Trophoblast cell (in vitro differentiated cells and primary cell): Measurements from ENCODE around the gene ZNF554.
A peak's percentile ranks its signal among the peaks of the same experiment; 100 is the strongest.

Experiments used
- DNase-seq, 2 donors: peaks; one replicate each; pipeline ENCODE4 v3.0.0-alpha.2; 2016
- H2AFZ ChIP-seq: 2 replicates; pipeline ENCODE4 v1.6.1; 2013; ENCODE audit warnings: low read length, moderate library complexity, mild to moderate bottlenecking; ENCODE audit not compliant: insufficient read depth, poor library complexity
- H2AK5ac ChIP-seq: 2 replicates; pipeline ENCODE4 v1.6.1; 2013; ENCODE audit warnings: mild to moderate bottlenecking, low read length
- H2BK120ac ChIP-seq: 2 replicates; pipeline ENCODE4 v1.6.1; 2013; ENCODE audit warnings: low read length, mild to moderate bottlenecking, moderate library complexity; ENCODE audit not compliant: insufficient read depth, poor library complexity
- H2BK12ac ChIP-seq: 2 replicates; pipeline ENCODE4 v1.6.1; 2013; ENCODE audit warnings: mild to moderate bottlenecking, low read length, moderate library complexity
- H2BK5ac ChIP-seq: 2 replicates; pipeline ENCODE4 v1.6.1; 2013; ENCODE audit warnings: low read length, low read depth, moderate library complexity, mild to moderate bottlenecking; ENCODE audit not compliant: poor library complexity
- H3K14ac ChIP-seq: 2 replicates; pipeline ENCODE4 v1.6.1; 2013; ENCODE audit warnings: mild to moderate bottlenecking, low read length
- H3K18ac ChIP-seq: 2 replicates; pipeline ENCODE4 v1.6.1; 2013; ENCODE audit warnings: mild to moderate bottlenecking, low read length
- H3K23ac ChIP-seq: 2 replicates; pipeline ENCODE4 v1.6.1; 2013; ENCODE audit warnings: low read length
- H3K27ac ChIP-seq: 2 replicates; pipeline ENCODE4 v1.5.1; 2013; ENCODE audit warnings: low read depth, mild to moderate bottlenecking, inconsistent platforms, low read length, moderate library complexity
- H3K27me3 ChIP-seq: 2 replicates; pipeline ENCODE4 v1.6.1; 2013; ENCODE audit warnings: inconsistent platforms, mild to moderate bottlenecking, low read length, moderate library complexity; ENCODE audit not compliant: insufficient read depth
- H3K36me3 ChIP-seq, 2 experiments: 1 replicate in 1 of 2; 2 replicates in 1 of 2; pipeline ENCODE4 v1.6.1; 2013; ENCODE audit warnings: low read length in 2 of 2, mild to moderate bottlenecking in 2 of 2, moderate library complexity in 1 of 2; ENCODE audit not compliant: insufficient read depth in 2 of 2, control insufficient read depth in 1 of 2
- H3K4ac ChIP-seq: 2 replicates; pipeline ENCODE4 v1.6.1; 2013; ENCODE audit warnings: low read depth, mild to moderate bottlenecking, low read length, moderate library complexity
- H3K4me1 ChIP-seq, 2 experiments: 1 replicate in 1 of 2; 2 replicates in 1 of 2; pipeline ENCODE4 v1.6.1; 2013; ENCODE audit warnings: low read length in 2 of 2, mild to moderate bottlenecking in 2 of 2, moderate library complexity in 1 of 2; ENCODE audit not compliant: insufficient read depth in 2 of 2, control insufficient read depth in 1 of 2
- H3K4me2 ChIP-seq: 2 replicates; pipeline ENCODE4 v1.6.1; 2013; ENCODE audit warnings: inconsistent platforms, mild to moderate bottlenecking, low read length, moderate library complexity
- H3K4me3 ChIP-seq: 2 replicates; pipeline ENCODE4 v1.5.1; 2013; ENCODE audit warnings: mild to moderate bottlenecking, low read depth, low read length, inconsistent platforms
- H3K79me1 ChIP-seq: one replicate; pipeline ENCODE4 v1.6.1; 2013; ENCODE audit warnings: low read length
- H3K79me2 ChIP-seq: 2 replicates; pipeline ENCODE4 v1.6.1; 2013; ENCODE audit warnings: low read length, mild to moderate bottlenecking; ENCODE audit not compliant: control insufficient read depth, insufficient read depth, poor library complexity
- H3K9ac ChIP-seq: 2 replicates; pipeline ENCODE4 v1.6.1; 2013; ENCODE audit warnings: mild to moderate bottlenecking, low read length
- H3K9me3 ChIP-seq: 2 replicates; pipeline ENCODE4 v1.6.1; 2013; ENCODE audit warnings: low read depth, mild to moderate bottlenecking, control low read depth, inconsistent platforms, low read length; ENCODE audit not compliant: insufficient read depth
- H4K12ac ChIP-seq: 2 replicates; pipeline ENCODE4 v1.6.1; 2013; ENCODE audit warnings: low read depth, mild to moderate bottlenecking, low read length, moderate library complexity
- H4K8ac ChIP-seq: 2 replicates; pipeline ENCODE4 v1.6.1; 2013; ENCODE audit warnings: low read depth, mild to moderate bottlenecking, low read length, moderate library complexity
- H4K91ac ChIP-seq: one replicate; pipeline ENCODE4 v1.6.1; 2013; ENCODE audit warnings: low read depth, mild to moderate bottlenecking, low read length, moderate library complexity
- WGBS: extraction: QIAGEN DNeasy Blood & Tissue Kit; methylation state at CpG from one replicate; pipeline ENCODE4 v1.1.7; 2013; ENCODE audit warnings: missing lambda C conversion rate; ENCODE audit not compliant: insufficient read length, insufficient coverage; ENCODE audit errors: extremely low coverage; 5-methylcytosine and 5-hydroxymethylcytosine counted together

Gene ZNF554

GRCh38 chr19:2804156-2805004 lies 15.3 kb upstream of the ZNF554 start:
- no peak overlapping the region for H4K8ac ChIP-seq
- H3K9ac ChIP-seq = no peak overlapping the region
- H2BK12ac ChIP-seq = no peak overlapping the region
- peaks cover 84 to 87% of the 10 kb centered on the region in 2 experiments for H3K36me3 ChIP-seq
- H2AK5ac ChIP-seq = no peak overlapping the region
- DNase-seq = no peak
- H3K27me3 ChIP-seq = no peaks in the 10 kb centered on the region
- peak overlapping the region; percentile 8 for H3K18ac ChIP-seq
- no peak overlapping the region for H2BK5ac ChIP-seq
- no peak overlapping the region for H3K4ac ChIP-seq
- no CpG with 5 or more reads among the region's 27 CpGs for WGBS
- H4K91ac ChIP-seq = peak overlapping the region; percentile 16
- no peak overlapping the region for H4K12ac ChIP-seq
- H3K4me2 ChIP-seq = no peak overlapping the region
- H2BK120ac ChIP-seq = no peak overlapping the region
- no peaks in the 10 kb centered on the region for H3K79me1 ChIP-seq
- H3K27ac ChIP-seq = no peak overlapping the region
- no peak overlapping the region for H3K23ac ChIP-seq
- peaks cover 0 to under 1% of the 10 kb centered on the region in 2 experiments for H3K4me1 ChIP-seq
- no peak overlapping the region for H3K14ac ChIP-seq
- no peak overlapping the region for H3K4me3 ChIP-seq
- no peaks in the 10 kb centered on the region for H3K9me3 ChIP-seq
- H2AFZ ChIP-seq = no peak overlapping the region
- no peaks in the 10 kb centered on the region for H3K79me2 ChIP-seq

DNA sequence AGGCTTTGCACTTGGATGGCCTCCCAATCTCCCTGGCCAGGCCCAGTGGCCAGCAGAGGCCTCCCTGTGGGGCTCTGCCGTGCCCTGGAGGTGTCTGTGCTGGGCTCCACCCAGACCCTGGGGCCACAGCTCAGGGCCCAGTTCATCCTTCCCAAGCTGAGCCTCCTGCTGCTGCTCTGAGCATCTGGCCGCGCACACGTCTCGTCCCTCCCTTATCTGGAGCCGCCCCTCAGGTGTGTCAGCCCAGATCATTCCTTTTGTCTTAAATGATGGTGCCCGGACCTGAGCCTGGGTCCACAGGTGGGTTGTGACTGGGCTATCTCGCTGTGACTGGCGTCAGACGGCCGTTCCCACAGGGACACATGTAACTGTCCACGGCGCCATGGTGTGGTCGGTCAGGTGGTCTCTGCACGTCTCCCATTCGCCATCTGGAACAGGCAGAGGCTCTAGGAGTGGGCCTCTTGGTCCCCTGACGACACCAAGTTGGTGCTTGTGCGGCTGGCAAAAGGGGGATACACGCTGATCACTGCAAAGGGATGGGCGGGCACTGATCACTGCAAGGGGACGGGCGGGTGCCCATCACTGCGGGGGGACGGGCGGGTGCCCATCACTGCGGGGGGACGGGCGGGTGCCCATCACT lies 14.3 kb upstream of the ZNF554 start:
- DNase-seq = peak; percentile 79 to 82
- Histone ChIP-seq H3K36me3 (peaks cover 86 to 88% of the 10 kb centered on the region in 2 experiments), H3K4me3 (no peak overlapping the region), H3K79me1 (no peaks in the 10 kb centered on the region), H3K9ac (no peak overlapping the region), H3K14ac (no peak overlapping the region), H4K12ac (no peak overlapping the region), H2AFZ (no peak overlapping the region), H2BK12ac (no peak overlapping the region), H2AK5ac (no peak overlapping the region), H3K23ac (no peak overlapping the region), H3K18ac (no peak overlapping the region), H3K4me2 (no peak overlapping the region), H4K91ac (no peak overlapping the region), H4K8ac (no peak overlapping the region), H3K79me2 (no peaks in the 10 kb centered on the region), H2BK120ac (no peak overlapping the region), H2BK5ac (no peak overlapping the region), H3K27me3 (no peaks in the 10 kb centered on the region), H3K9me3 (peaks cover 4% of the 10 kb centered on the region), H3K27ac (no peak overlapping the region), H3K4ac (no peak overlapping the region), H3K4me1 (no peaks in the 10 kb centered on the region)
- no CpG with 5 or more reads among the region's 28 CpGs for WGBS

DNA sequence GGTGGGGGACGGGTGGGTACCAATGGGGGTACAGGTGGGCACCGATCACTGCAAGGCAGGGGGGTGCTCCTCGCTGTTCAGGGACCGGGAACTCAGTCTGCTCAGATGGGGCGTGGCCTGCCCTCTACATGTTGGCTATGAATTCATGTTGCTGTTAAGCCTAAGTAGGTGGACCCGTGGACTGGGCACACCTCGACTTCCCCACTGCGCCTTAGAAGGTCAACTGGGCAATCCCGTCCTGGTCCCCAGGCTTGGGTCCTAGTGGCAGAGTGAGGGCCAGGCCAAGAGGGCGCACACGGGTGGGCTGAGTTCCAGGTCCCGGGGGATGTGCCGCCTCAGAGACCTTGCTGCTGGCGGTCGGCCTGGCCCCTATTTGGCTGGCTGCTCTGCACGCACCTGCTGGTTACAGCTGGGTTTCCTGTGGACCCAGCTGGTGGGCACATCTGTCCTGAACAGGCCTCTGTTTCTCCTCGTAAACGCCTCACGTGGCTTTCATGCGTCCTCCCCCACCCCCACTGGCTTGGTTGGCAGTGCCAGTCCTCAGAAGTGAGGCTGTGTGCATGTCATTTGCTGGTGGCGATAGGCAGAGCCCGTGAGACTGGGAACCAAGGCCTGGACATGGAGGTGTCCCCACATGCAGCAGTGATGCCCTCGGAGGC lies 13.5 kb upstream of the ZNF554 start:
- no peak for DNase-seq
- no peak overlapping the region for H2AFZ ChIP-seq
- no peak overlapping the region for H3K27ac ChIP-seq
- no peak overlapping the region for H3K14ac ChIP-seq
- H3K27me3 ChIP-seq = no peaks in the 10 kb centered on the region
- peaks cover 0 to 1% of the 10 kb centered on the region in 2 experiments for H3K4me1 ChIP-seq
- H3K79me2 ChIP-seq = no peaks in the 10 kb centered on the region
- no peak overlapping the region for H3K4ac ChIP-seq
- no peak overlapping the region for H3K9ac ChIP-seq
- no peak overlapping the region for H2AK5ac ChIP-seq
- H3K23ac ChIP-seq = no peak overlapping the region
- H4K12ac ChIP-seq = no peak overlapping the region
- H3K4me2 ChIP-seq = no peak overlapping the region
- H2BK5ac ChIP-seq = no peak overlapping the region
- no peak overlapping the region for H2BK120ac ChIP-seq
- no peak overlapping the region for H3K4me3 ChIP-seq
- no peak overlapping the region for H4K8ac ChIP-seq
- H3K79me1 ChIP-seq = no peaks in the 10 kb centered on the region
- WGBS = no CpG with 5 or more reads among the region's 23 CpGs
- peaks cover 86 to 87% of the 10 kb centered on the region in 2 experiments for H3K36me3 ChIP-seq
- H3K18ac ChIP-seq = no peak overlapping the region
- no peak overlapping the region for H2BK12ac ChIP-seq
- H3K9me3 ChIP-seq = peaks cover 4% of the 10 kb centered on the region
- H4K91ac ChIP-seq = no peak overlapping the region

DNA sequence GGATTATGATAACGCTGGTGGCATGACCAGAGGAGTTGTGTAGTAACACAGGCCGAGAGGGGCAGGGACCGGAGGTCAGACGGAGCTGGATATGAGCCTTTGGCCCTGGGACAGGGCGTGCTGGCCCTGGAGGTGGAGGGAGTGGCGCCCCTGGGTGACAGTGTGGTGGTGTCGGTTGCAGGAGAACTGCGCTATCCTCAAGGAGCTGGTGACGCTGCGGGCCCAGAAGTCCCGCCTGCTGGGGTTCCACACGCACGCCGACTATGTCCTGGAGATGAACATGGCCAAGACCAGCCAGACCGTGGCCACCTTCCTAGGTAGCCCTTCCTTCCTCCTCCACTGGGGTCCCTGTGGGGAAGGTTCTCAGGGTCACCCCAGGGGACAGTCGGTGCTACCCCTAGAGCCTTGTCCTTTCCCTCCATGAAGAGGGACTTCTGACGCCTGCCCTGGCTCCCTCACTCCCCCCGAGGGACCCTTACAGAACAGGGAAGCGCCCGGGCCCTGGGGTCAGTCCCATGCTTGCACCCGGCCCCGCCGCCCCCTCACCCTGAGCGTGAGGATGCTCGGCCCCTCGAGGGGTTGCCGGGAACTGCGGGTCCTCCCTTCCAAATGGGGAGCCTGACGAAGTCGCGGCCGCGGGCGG lies 12.8 kb upstream of the ZNF554 start:
- Histone ChIP-seq H4K8ac (no peak overlapping the region), H2BK12ac (no peak overlapping the region), H3K36me3 (peaks cover 86 to 87% of the 10 kb centered on the region in 2 experiments), H3K79me2 (no peaks in the 10 kb centered on the region), H3K4me3 (no peak overlapping the region), H3K79me1 (peaks cover under 1% of the 10 kb centered on the region), H4K91ac (no peak overlapping the region), H3K4me2 (no peak overlapping the region), H3K9ac (no peak overlapping the region), H2BK5ac (no peak overlapping the region), H3K18ac (no peak overlapping the region), H3K4me1 (peaks cover 2 to 8% of the 10 kb centered on the region in 2 experiments), H3K27me3 (no peaks in the 10 kb centered on the region), H3K4ac (no peak overlapping the region), H4K12ac (no peak overlapping the region), H3K14ac (no peak overlapping the region), H2AK5ac (no peak overlapping the region), H2BK120ac (no peak overlapping the region), H3K23ac (no peak overlapping the region), H3K27ac (no peak overlapping the region), H3K9me3 (peaks cover 4% of the 10 kb centered on the region), H2AFZ (no peak overlapping the region)
- no CpG with 5 or more reads among the region's 34 CpGs for WGBS
- no peak for DNase-seq
